ENCODE results near the gene RANBP17. TPM values are rescaled to one million over a fixed set of nuclear protein-coding genes. Genes with fewer than 3 reads are reported as not detected.

Gene RANBP17
- total and polyA plus RNA-seq, 2 of the 4 experiments (the other 2 are of a cell fraction): 8.2 to 29.0 TPM

GRCh38 chr5:171309276-171310211, 447.7 kb downstream of the RANBP17 start:
- H3K14ac ChIP-seq (replicated peaks; ENCODE audit: low read depth, low read length): no peak overlapping the region
- no peak overlapping the region for H3K18ac ChIP-seq (ENCODE audit: low read depth, low read length)
- no peak overlapping the region for H2BK120ac ChIP-seq (ENCODE audit: low read depth, low read length)
- peaks cover 18% of the 10 kb centered on the region for H3K9me3 ChIP-seq (ENCODE audit: control insufficient read depth, insufficient read depth, low read length)
- intact Hi-C loops (cut with micrococcal nuclease): no loop called here
- POLR2A ChIA-PET (ENCODE audit: unreplicated experiment): no interaction called here
- no peaks in the 10 kb centered on the region for H3K36me3 ChIP-seq (ENCODE audit: control insufficient read depth, insufficient read depth, low read length)
- H3K79me1 ChIP-seq (ENCODE audit: low read depth in 1 of 2, low read length in 2 of 2): no peaks in the 10 kb centered on the region
- H3K4me2 ChIP-seq (ENCODE audit: low read depth, low read length): no peak overlapping the region
- no peak for DNase-seq
- peak overlapping the region; percentile 23 for H2AFZ ChIP-seq (replicated peaks; ENCODE audit: low read length, poor library complexity)
- H3K4ac ChIP-seq (ENCODE audit: low read depth, low read length): no peak overlapping the region
- H4K91ac ChIP-seq (ENCODE audit: insufficient read depth, low read depth, low read length): no peak overlapping the region
- in situ Hi-C loops (cut with MboI; ENCODE audit: low sequenced_read_pairs): no loop called here
- TF ChIP-seq FOS (IDR thresholded peaks at IDR 0.05; ENCODE audit: low read depth, low read length) (no peak), CTCF (conservative IDR thresholded peaks at IDR 0.05; ENCODE audit: low read depth, low read length) (no peak)
- CTCF ChIA-PET: interaction anchor here (0.7 kb wide), 1 partner anchor 45 kb away, joined by 3 read pairs; no protein-coding TSS in a partner anchor
- H3K56ac ChIP-seq (ENCODE audit: extremely low read depth, insufficient read depth, low read length): no peak overlapping the region
- no peak overlapping the region for H2BK20ac ChIP-seq (ENCODE audit: low read depth, low read length)
- no peak overlapping the region for H2BK15ac ChIP-seq (ENCODE audit: low read depth, low read length)
- no peak overlapping the region for H3K9ac ChIP-seq (ENCODE audit: low read depth, low read length)
- no peak overlapping the region for H4K8ac ChIP-seq (ENCODE audit: low read depth in 2 of 2, low read length in 2 of 2)
- H3K27ac ChIP-seq (ENCODE audit: insufficient read depth, low read length): no peak overlapping the region
- no peak overlapping the region for H2BK5ac ChIP-seq (ENCODE audit: low read depth, low read length, poor library complexity, severe bottlenecking)
- H3K9me1 ChIP-seq (ENCODE audit: insufficient read depth, low read length): no peaks in the 10 kb centered on the region
- H3K23ac ChIP-seq (ENCODE audit: low read depth, low read length): no peak overlapping the region
- H2AK5ac ChIP-seq (ENCODE audit: low read depth, low read length): no peak overlapping the region
- BruUV-seq (replicated peaks): no TSS peak
- no peak overlapping the region for H2AK9ac ChIP-seq (replicated peaks; ENCODE audit: low read depth, low read length, poor library complexity)
- dilution Hi-C loops (cut with HindIII; ENCODE audit: low sequenced_read_pairs, unreplicated experiment): no loop called here
- H4K5ac ChIP-seq (ENCODE audit: low read depth, low read length): no peak overlapping the region
- H4K20me1 ChIP-seq (ENCODE audit: insufficient read depth, low read length): peaks cover 7% of the 10 kb centered on the region
- H3K4me3 ChIP-seq (ENCODE audit: insufficient read depth, low read depth, low read length): no peak overlapping the region
- H3K27me3 ChIP-seq (ENCODE audit: control insufficient read depth, insufficient read depth, low read length): peaks cover 98% of the 10 kb centered on the region
- peaks cover 1% of the 10 kb centered on the region; the same call in 1 of the 2 replicates for H3K4me1 ChIP-seq (ENCODE audit: control insufficient read depth, insufficient read depth, low read length)
- 4% methylated on average over 62 of the region's 106 CpGs; no CpG with 5 or more reads in 1 of the 2 experiments for WGBS, 2 experiments (ENCODE audit: extremely low coverage in 2 of 2, insufficient read length in 1 of 2)
- ATAC-seq (ENCODE audit: low read depth): no peak; the same call in 1 of the 2 replicates

All from IMR-90 (cell line).